ENCODE measurements around the gene UACA. TPM values are rescaled to one million over a fixed set of nuclear protein-coding genes. Genes with fewer than 3 reads are reported as not detected.
A peak's percentile ranks its signal among the peaks of the same experiment; 100 is the strongest.

UACA gene
- total RNA-seq, 4 donors from 2014 or later, result 63.9 to 119 (median 92.4) TPM

GRCh38 chr15:70611286-70611685 lies 152.1 kb downstream of the UACA start:
- no peaks in the 10 kb centered on the region for H3K27me3 ChIP-seq
- H3K9me3 ChIP-seq, result no peaks in the 10 kb centered on the region
- H3K27ac ChIP-seq, result no peak overlapping the region
- intact Hi-C loops (cut with DNase I), result no loop called here
- H3K36me3 ChIP-seq, result no peaks in the 10 kb centered on the region
- WGBS, 2 donors, result 93 to 95% methylated on average over 4 of the region's 4 CpGs
- DNase-seq, result no peak
- TF ChIP-seq POLR2A (IDR thresholded peaks at IDR 0.05) (no peak), CTCF (IDR thresholded peaks at IDR 0.05) (no peak)
- H3K4me3 ChIP-seq (replicated peaks in 1 of 3), result no peak overlapping the region
- H3K4me1 ChIP-seq, result peaks cover 0 to 1% of the 10 kb centered on the region in 2 donors

GRCh38 chr15:70610541-70610940 lies 152.8 kb downstream of the UACA start:
- Histone ChIP-seq H3K36me3 (no peaks in the 10 kb centered on the region), H3K4me3 (replicated peaks in 1 of 3) (no peak overlapping the region), H3K27ac (no peak overlapping the region), H3K9me3 (no peaks in the 10 kb centered on the region), H3K4me1 (peaks cover 2 to 7% of the 10 kb centered on the region in 2 donors), H3K27me3 (no peaks in the 10 kb centered on the region)
- no peak for DNase-seq
- intact Hi-C loops (cut with DNase I), result no loop called here
- TF ChIP-seq CTCF (IDR thresholded peaks at IDR 0.05) (no peak), POLR2A (IDR thresholded peaks at IDR 0.05) (no peak)
- WGBS, 2 donors, result 97 to 98% methylated on average over 2 of the region's 2 CpGs

- no peaks in the 10 kb centered on the region for H3K27me3 ChIP-seq
- DNase-seq, result no peak
- no peaks in the 10 kb centered on the region for H3K9me3 ChIP-seq
- H3K27ac ChIP-seq, result no peak overlapping the region
- no peak overlapping the region for H3K4me3 ChIP-seq (replicated peaks in 1 of 3)
- no peaks in the 10 kb centered on the region for H3K36me3 ChIP-seq
- intact Hi-C loops (cut with DNase I), result no loop called here
- no peak for TF ChIP-seq CTCF (IDR thresholded peaks at IDR 0.05)
- no peak for TF ChIP-seq POLR2A (IDR thresholded peaks at IDR 0.05)
- peaks cover 9 to 10% of the 10 kb centered on the region in 2 donors for H3K4me1 ChIP-seq
- WGBS, 2 donors, result 84 to 89% methylated on average over 10 of the region's 10 CpGs
Observed at GRCh38 chr15:70609889-70610288, 153.5 kb downstream of the UACA start.

- WGBS, 2 donors, result 69 to 70% methylated on average over 5 of the region's 5 CpGs
- Histone ChIP-seq H3K27ac (no peak overlapping the region), H3K9me3 (no peaks in the 10 kb centered on the region), H3K27me3 (no peaks in the 10 kb centered on the region), H3K36me3 (no peaks in the 10 kb centered on the region), H3K4me3 (replicated peaks in 1 of 3) (no peak overlapping the region), H3K4me1 (peaks cover 9 to 12% of the 10 kb centered on the region in 2 donors)
- DNase-seq, result no peak
- intact Hi-C loops (cut with DNase I), result no loop called here
- TF ChIP-seq CTCF (IDR thresholded peaks at IDR 0.05), result no peak
- TF ChIP-seq POLR2A (IDR thresholded peaks at IDR 0.05), result no peak
Observed at GRCh38 chr15:70608144-70608543, 155.2 kb downstream of the UACA start.

- H3K27me3 ChIP-seq, result no peaks in the 10 kb centered on the region
- no peak for TF ChIP-seq POLR2A (IDR thresholded peaks at IDR 0.05)
- TF ChIP-seq CTCF (IDR thresholded peaks at IDR 0.05), result no peak
- peaks cover 9 to 12% of the 10 kb centered on the region in 2 donors for H3K4me1 ChIP-seq
- intact Hi-C loops (cut with DNase I), result no loop called here
- H3K9me3 ChIP-seq, result no peaks in the 10 kb centered on the region
- H3K27ac ChIP-seq, result peak overlapping the region in 1 of 3 donors; percentile 12
- 26 to 35% methylated on average over 7 of the region's 7 CpGs for WGBS, 2 donors
- no peaks in the 10 kb centered on the region for H3K36me3 ChIP-seq
- DNase-seq, result peak; percentile 90 to 94
- no peak overlapping the region for H3K4me3 ChIP-seq (replicated peaks in 1 of 3)
Observed at GRCh38 chr15:70605606-70606410, 157.6 kb downstream of the UACA start.

Measured in thyroid gland (tissue), 4 donors.